HCT116 (cell line): ENCODE data around the gene RAPGEF1. TPM values are rescaled to one million over a fixed set of nuclear protein-coding genes. Genes with fewer than 3 reads are reported as not detected.

Experiments used
- ATAC-seq: fragments of 200-7000 bp; cut with Tn5 transposase; 2 replicates; pipeline ENCODE4 v1.9.1; 2020; ENCODE audit warnings: mild to moderate bottlenecking, moderate library complexity
- BruUV-seq: library from RNA; stranded (reverse); fragments of 400-500 nt; replicated peaks from 2 replicates; lab custom pipeline; 2021; lab: Mats Ljungman, UMichigan
- CTCF ChIA-PET: fragments of 300-600 bp; sonication (Branson Sonifier 250); formaldehyde crosslinking; loops from one replicate; lab custom pipeline; 2021; ENCODE audit warnings: antibody characterized with exemption; lab: Charles Lee
- POLR2A ChIA-PET: fragments of 300-600, 350-600 bp; sonication (Branson Sonifier 250); formaldehyde crosslinking; loops from one replicate; lab custom pipeline; 2021; ENCODE audit warnings: antibody characterized with exemption; lab: Charles Lee
- RAD21 ChIA-PET, 2 experiments: fragments of 300-600 bp; sonication (Branson Sonifier 250); formaldehyde crosslinking; loops; one replicate each; lab custom pipeline; 2023; ENCODE audit warnings: low total read pairs in 2 of 2; ENCODE audit not compliant: uncharacterized antibody in 2 of 2, unreplicated experiment in 2 of 2, low non-redundant PET in 1 of 2; lab: Charles Lee
- DNase-seq: peaks from one replicate; pipeline ENCODE4 v3.0.0-alpha.2; 2010; ENCODE audit warnings: low read depth, low spot score
- H2AFZ ChIP-seq: fragments of 200-600 bp; shearing (Covaris generic), sonication (generic); 2 replicates; pipeline ENCODE4 v1.6.1; 2017; ENCODE audit warnings: low read depth, mixed run types, mixed read lengths, antibody characterized with exemption, low read length; ENCODE audit not compliant: poor library complexity, severe bottlenecking
- H3K27ac ChIP-seq: 2 replicates; pipeline ENCODE4 v1.5.1; 2012; ENCODE audit warnings: low read depth, low read length
- H3K27me3 ChIP-seq: fragments of 200-600 bp; sonication (generic); 2 replicates; pipeline ENCODE4 v1.6.1; 2016; ENCODE audit warnings: mixed run types, low read length, mixed read lengths; ENCODE audit not compliant: insufficient read depth
- H3K36me3 ChIP-seq, 2 experiments: fragments of 200-500 bp in 1 of 2; fragments of 200-600 bp in 1 of 2; sonication (Bioruptor generic) in 1 of 2; sonication (generic) in 1 of 2; 2 replicates each; pipeline versions ENCODE4 v1.5.1 to v1.6.1; 2014 to 2016; ENCODE audit warnings: low read length in 2 of 2, inconsistent platforms in 1 of 2, mixed read lengths in 1 of 2, mixed run types in 1 of 2; ENCODE audit not compliant: insufficient read depth in 2 of 2, control insufficient read depth in 1 of 2
- H3K4me1 ChIP-seq, 2 experiments: fragments of 200-600 bp in 1 of 2; sonication (generic) in 1 of 2; 2 replicates each; pipeline versions ENCODE4 v1.5.1 to v1.6.1; 2012 to 2017; ENCODE audit warnings: low read length in 2 of 2, inconsistent platforms in 1 of 2, mild to moderate bottlenecking in 1 of 2, mixed read lengths in 1 of 2, mixed run types in 1 of 2, moderate library complexity in 1 of 2; ENCODE audit not compliant: insufficient read depth in 2 of 2, control insufficient read depth in 1 of 2
- H3K4me2 ChIP-seq: fragments of 200-600 bp; sonication (generic); 2 replicates; pipeline ENCODE4 v1.6.1; 2017; ENCODE audit warnings: mixed run types, low read length, mixed read lengths
- H3K4me3 ChIP-seq, 2 experiments: fragments of 200-600 bp in 1 of 2; sonication (generic) in 1 of 2; replicated peaks in 1 of 2; 2 replicates each; pipeline ENCODE4 v1.5.1; 2011 to 2016; ENCODE audit warnings: low read length in 2 of 2, control low read depth in 1 of 2, low read depth in 1 of 2, mild to moderate bottlenecking in 1 of 2, mixed read lengths in 1 of 2, mixed run types in 1 of 2
- H3K79me2 ChIP-seq: fragments of 200-600 bp; sonication (generic); 2 replicates; pipeline ENCODE4 v1.6.1; 2017; ENCODE audit warnings: mild to moderate bottlenecking, mixed run types, low read length, moderate library complexity, mixed read lengths; ENCODE audit not compliant: insufficient read depth
- H3K9ac ChIP-seq: fragments of 200-600 bp; sonication (generic); 2 replicates; pipeline ENCODE4 v1.6.1; 2016; ENCODE audit warnings: low read length, mixed read lengths
- H3K9me2 ChIP-seq: fragments of 200-600 bp; sonication (generic), shearing (Covaris generic); 2 replicates; pipeline ENCODE4 v1.6.1; 2017; ENCODE audit warnings: mixed run types, mild to moderate bottlenecking, moderate library complexity; ENCODE audit not compliant: insufficient read depth
- H3K9me3 ChIP-seq, 2 experiments: fragments of 200-500 bp in 1 of 2; fragments of 200-600 bp in 1 of 2; sonication (Bioruptor generic) in 1 of 2; sonication (generic) in 1 of 2; 2 replicates each; pipeline ENCODE4 v1.6.1; 2014 to 2017; ENCODE audit warnings: low read length in 2 of 2, mixed read lengths in 2 of 2, inconsistent platforms in 1 of 2, low read depth in 1 of 2, mild to moderate bottlenecking in 1 of 2, mixed run types in 1 of 2, moderate library complexity in 1 of 2; ENCODE audit not compliant: control insufficient read depth in 1 of 2, insufficient read depth in 1 of 2
- H4K20me1 ChIP-seq: fragments of 200-600 bp; sonication (generic), shearing (Covaris generic); 2 replicates; pipeline ENCODE4 v1.6.1; 2017; ENCODE audit warnings: mixed run types, mild to moderate bottlenecking, moderate library complexity; ENCODE audit not compliant: insufficient read depth
- CBX3 ChIP-seq: IDR thresholded peaks from 2 replicates; pipeline ENCODE4 v1.6.1; 2012; ENCODE audit warnings: low read depth
- EGR1 ChIP-seq: IDR thresholded peaks from 2 replicates; pipeline ENCODE4 v1.6.1; 2012; ENCODE audit warnings: low read depth
- FOSL1 ChIP-seq: IDR thresholded peaks from 2 replicates; pipeline ENCODE4 v1.6.1; 2012; ENCODE audit warnings: low read depth
- RAD21 ChIP-seq: IDR thresholded peaks from 2 replicates; pipeline ENCODE4 v1.6.1; 2012; ENCODE audit warnings: low read depth, mild to moderate bottlenecking
- SP1 ChIP-seq: IDR thresholded peaks from 2 replicates; pipeline ENCODE4 v1.6.1; 2012; ENCODE audit warnings: low read depth
- SRF ChIP-seq: IDR thresholded peaks from 2 replicates; pipeline ENCODE4 v1.6.1; 2012; ENCODE audit warnings: low read depth
- TCF7L2 ChIP-seq: IDR thresholded peaks from 2 replicates; pipeline ENCODE4 v1.7.0; 2011; ENCODE audit warnings: borderline replicate concordance, inconsistent platforms; ENCODE audit not compliant: insufficient read depth, insufficient read length; ENCODE audit errors: extremely low read depth
- ZFX ChIP-seq: fragments of 450-650 bp; IDR thresholded peaks from 2 replicates; pipeline ENCODE4 v1.6.1; 2017
- intact Hi-C: fragments of 100-400 bp; cut with micrococcal nuclease; formaldehyde crosslinking; loops from 2 replicates; pipeline ENCODE4 v1.10.0; 2022
- total RNA-seq: library from RNA; stranded (reverse); gene quantifications from one replicate; pipeline ENCODE4 v1.2.1, GENCODE V29; 2021; ENCODE audit not compliant: unreplicated experiment
- TF ChIP-seq, protein P1 (sequence below), 3 experiments: fragments of 200-600 bp in 1 of 3; sonication (generic) in 1 of 3; IDR thresholded peaks in 2 of 3; conservative IDR thresholded peaks in 1 of 3; 2 replicates each; pipeline ENCODE4 v1.5.1; 2012 to 2017; ENCODE audit warnings: low read depth in 2 of 3, low read length in 2 of 3, antibody characterized with exemption in 1 of 3, borderline replicate concordance in 1 of 3, control low read depth in 1 of 3, mild to moderate bottlenecking in 1 of 3, mixed read lengths in 1 of 3, mixed run types in 1 of 3, moderate library complexity in 1 of 3; ENCODE audit not compliant: insufficient read depth in 1 of 3
- TF ChIP-seq, protein P2 (sequence below): IDR thresholded peaks from 2 replicates; pipeline ENCODE4 v1.6.1; 2012
- TF ChIP-seq, protein P3 (sequence below): IDR thresholded peaks from 2 replicates; pipeline ENCODE4 v1.6.1; 2012; ENCODE audit warnings: low read depth
- TF ChIP-seq, protein P4 (sequence below): IDR thresholded peaks from 2 replicates; pipeline ENCODE4 v1.6.1; 2012
- TF ChIP-seq, protein P5 (sequence below): IDR thresholded peaks from 2 replicates; pipeline ENCODE4 v1.6.1; 2011; ENCODE audit warnings: mild to moderate bottlenecking, low read length, moderate library complexity; ENCODE audit not compliant: insufficient replicate concordance; ENCODE audit errors: extremely low read depth

Gene RAPGEF1
- total RNA-seq, 1 experiment from 2014 or later, result 43.0 TPM

DNA sequence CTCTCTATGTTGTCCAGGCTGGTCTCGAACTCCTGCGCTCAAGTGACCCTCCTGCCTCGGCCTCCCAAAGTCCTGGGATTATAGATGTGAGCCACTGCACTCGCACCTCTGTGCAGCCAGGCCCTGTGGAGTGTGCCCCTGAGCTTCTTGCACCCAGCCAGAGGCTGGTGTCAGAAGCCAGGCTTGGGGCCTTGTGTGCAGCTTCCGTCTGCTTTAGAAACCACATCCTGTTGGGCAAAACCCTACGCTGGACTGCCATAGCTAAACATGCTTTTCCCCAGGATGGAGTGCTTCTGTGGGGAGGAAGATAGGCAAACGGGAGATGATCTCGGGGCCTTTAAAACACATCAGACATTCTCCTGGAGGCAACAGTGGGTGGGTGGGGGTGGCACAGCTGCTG is 154.5 kb downstream of the RAPGEF1 start:
- H3K9ac ChIP-seq, result no peak overlapping the region
- RAD21 ChIA-PET, result no interaction called here
- H3K4me2 ChIP-seq, result no peak overlapping the region
- H3K9me3 ChIP-seq, result no peaks in the 10 kb centered on the region
- ATAC-seq, result no peak
- intact Hi-C loops, result no loop called here
- H3K9me2 ChIP-seq, result no peaks in the 10 kb centered on the region
- TF ChIP-seq RAD21, result no peak
- no peak for TF ChIP-seq TCF7L2
- TF ChIP-seq, protein P1, sequence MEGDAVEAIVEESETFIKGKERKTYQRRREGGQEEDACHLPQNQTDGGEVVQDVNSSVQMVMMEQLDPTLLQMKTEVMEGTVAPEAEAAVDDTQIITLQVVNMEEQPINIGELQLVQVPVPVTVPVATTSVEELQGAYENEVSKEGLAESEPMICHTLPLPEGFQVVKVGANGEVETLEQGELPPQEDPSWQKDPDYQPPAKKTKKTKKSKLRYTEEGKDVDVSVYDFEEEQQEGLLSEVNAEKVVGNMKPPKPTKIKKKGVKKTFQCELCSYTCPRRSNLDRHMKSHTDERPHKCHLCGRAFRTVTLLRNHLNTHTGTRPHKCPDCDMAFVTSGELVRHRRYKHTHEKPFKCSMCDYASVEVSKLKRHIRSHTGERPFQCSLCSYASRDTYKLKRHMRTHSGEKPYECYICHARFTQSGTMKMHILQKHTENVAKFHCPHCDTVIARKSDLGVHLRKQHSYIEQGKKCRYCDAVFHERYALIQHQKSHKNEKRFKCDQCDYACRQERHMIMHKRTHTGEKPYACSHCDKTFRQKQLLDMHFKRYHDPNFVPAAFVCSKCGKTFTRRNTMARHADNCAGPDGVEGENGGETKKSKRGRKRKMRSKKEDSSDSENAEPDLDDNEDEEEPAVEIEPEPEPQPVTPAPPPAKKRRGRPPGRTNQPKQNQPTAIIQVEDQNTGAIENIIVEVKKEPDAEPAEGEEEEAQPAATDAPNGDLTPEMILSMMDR (IDR thresholded peaks at IDR 0.05 in 2 of 3, conservative IDR thresholded peaks at IDR 0.05 in 1 of 3; ENCODE audit: borderline replicate concordance in 1 of 3, insufficient read depth in 1 of 3, low read depth in 2 of 3, low read length in 2 of 3), result no peak
- no peak for TF ChIP-seq ZFX
- TF ChIP-seq, protein P2, sequence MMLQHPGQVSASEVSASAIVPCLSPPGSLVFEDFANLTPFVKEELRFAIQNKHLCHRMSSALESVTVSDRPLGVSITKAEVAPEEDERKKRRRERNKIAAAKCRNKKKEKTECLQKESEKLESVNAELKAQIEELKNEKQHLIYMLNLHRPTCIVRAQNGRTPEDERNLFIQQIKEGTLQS, result no peak
- no peak for TF ChIP-seq FOSL1
- TF ChIP-seq SRF, result no peak
- TF ChIP-seq, protein P3, sequence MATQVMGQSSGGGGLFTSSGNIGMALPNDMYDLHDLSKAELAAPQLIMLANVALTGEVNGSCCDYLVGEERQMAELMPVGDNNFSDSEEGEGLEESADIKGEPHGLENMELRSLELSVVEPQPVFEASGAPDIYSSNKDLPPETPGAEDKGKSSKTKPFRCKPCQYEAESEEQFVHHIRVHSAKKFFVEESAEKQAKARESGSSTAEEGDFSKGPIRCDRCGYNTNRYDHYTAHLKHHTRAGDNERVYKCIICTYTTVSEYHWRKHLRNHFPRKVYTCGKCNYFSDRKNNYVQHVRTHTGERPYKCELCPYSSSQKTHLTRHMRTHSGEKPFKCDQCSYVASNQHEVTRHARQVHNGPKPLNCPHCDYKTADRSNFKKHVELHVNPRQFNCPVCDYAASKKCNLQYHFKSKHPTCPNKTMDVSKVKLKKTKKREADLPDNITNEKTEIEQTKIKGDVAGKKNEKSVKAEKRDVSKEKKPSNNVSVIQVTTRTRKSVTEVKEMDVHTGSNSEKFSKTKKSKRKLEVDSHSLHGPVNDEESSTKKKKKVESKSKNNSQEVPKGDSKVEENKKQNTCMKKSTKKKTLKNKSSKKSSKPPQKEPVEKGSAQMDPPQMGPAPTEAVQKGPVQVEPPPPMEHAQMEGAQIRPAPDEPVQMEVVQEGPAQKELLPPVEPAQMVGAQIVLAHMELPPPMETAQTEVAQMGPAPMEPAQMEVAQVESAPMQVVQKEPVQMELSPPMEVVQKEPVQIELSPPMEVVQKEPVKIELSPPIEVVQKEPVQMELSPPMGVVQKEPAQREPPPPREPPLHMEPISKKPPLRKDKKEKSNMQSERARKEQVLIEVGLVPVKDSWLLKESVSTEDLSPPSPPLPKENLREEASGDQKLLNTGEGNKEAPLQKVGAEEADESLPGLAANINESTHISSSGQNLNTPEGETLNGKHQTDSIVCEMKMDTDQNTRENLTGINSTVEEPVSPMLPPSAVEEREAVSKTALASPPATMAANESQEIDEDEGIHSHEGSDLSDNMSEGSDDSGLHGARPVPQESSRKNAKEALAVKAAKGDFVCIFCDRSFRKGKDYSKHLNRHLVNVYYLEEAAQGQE, result no peak
- TF ChIP-seq SP1, result no peak
- TF ChIP-seq, protein P4, sequence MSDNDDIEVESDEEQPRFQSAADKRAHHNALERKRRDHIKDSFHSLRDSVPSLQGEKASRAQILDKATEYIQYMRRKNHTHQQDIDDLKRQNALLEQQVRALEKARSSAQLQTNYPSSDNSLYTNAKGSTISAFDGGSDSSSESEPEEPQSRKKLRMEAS, result no peak
- TF ChIP-seq CBX3, result no peak
- TF ChIP-seq, protein P5, sequence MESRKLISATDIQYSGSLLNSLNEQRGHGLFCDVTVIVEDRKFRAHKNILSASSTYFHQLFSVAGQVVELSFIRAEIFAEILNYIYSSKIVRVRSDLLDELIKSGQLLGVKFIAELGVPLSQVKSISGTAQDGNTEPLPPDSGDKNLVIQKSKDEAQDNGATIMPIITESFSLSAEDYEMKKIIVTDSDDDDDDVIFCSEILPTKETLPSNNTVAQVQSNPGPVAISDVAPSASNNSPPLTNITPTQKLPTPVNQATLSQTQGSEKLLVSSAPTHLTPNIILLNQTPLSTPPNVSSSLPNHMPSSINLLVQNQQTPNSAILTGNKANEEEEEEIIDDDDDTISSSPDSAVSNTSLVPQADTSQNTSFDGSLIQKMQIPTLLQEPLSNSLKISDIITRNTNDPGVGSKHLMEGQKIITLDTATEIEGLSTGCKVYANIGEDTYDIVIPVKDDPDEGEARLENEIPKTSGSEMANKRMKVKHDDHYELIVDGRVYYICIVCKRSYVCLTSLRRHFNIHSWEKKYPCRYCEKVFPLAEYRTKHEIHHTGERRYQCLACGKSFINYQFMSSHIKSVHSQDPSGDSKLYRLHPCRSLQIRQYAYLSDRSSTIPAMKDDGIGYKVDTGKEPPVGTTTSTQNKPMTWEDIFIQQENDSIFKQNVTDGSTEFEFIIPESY, result no peak
- TF ChIP-seq EGR1, result no peak
- POLR2A ChIA-PET, result no interaction called here
- no peak overlapping the region for H3K4me3 ChIP-seq
- H3K27ac ChIP-seq, result no peak overlapping the region
- DNase-seq, result no peak
- no peaks in the 10 kb centered on the region for H3K4me1 ChIP-seq
- H4K20me1 ChIP-seq, result no peaks in the 10 kb centered on the region
- H2AFZ ChIP-seq, result no peak overlapping the region
- no peaks in the 10 kb centered on the region for H3K79me2 ChIP-seq
- CTCF ChIA-PET, result no interaction called here
- peaks cover 0 to 5% of the 10 kb centered on the region in 2 experiments; a peak in 1 of 4 replicates for H3K36me3 ChIP-seq
- BruUV-seq, result no TSS peak
- no peaks in the 10 kb centered on the region for H3K27me3 ChIP-seq
